ENCODE data around the gene PARD3B. TPM values are rescaled to one million over a fixed set of nuclear protein-coding genes. Genes with fewer than 3 reads are reported as not detected.

PARD3B gene
- total and polyA plus RNA-seq, 2 donors (not counting 1 experiment from before 2014, with no cell fraction given) = 7.4 to 20.6 TPM

GRCh38 chr2:205276116-205276777, 731.0 kb downstream of the PARD3B start:
- H3K9ac ChIP-seq (ENCODE audit: insufficient read depth, low read length) = no peak overlapping the region
- H2AFZ ChIP-seq (ENCODE audit: low read length) = no peak overlapping the region
- no peaks in the 10 kb centered on the region for H3K9me3 ChIP-seq (ENCODE audit: control insufficient read depth, insufficient read depth, low read depth, low read length)
- no peak for TF ChIP-seq EZH2 (IDR thresholded peaks at IDR 0.05; ENCODE audit: low read length, missing control alignments)
- H3K79me2 ChIP-seq (ENCODE audit: control insufficient read depth, insufficient read depth, low read length) = no peaks in the 10 kb centered on the region
- H3K36me3 ChIP-seq (ENCODE audit: control insufficient read depth, insufficient read depth, low read length) = no peaks in the 10 kb centered on the region
- DNase-seq (ENCODE audit: low read depth in 2 of 2) = no peak
- H3K27me3 ChIP-seq (ENCODE audit: control insufficient read depth, insufficient read depth, low read length) = no peaks in the 10 kb centered on the region
- H3K27ac ChIP-seq (ENCODE audit: insufficient read depth, low read length) = no peak overlapping the region
- no peak overlapping the region for H3K4me2 ChIP-seq (ENCODE audit: extremely low read depth, insufficient read depth, low read length)
- H4K20me1 ChIP-seq (ENCODE audit: control insufficient read depth, extremely low read depth, insufficient read depth, low read length) = no peaks in the 10 kb centered on the region
- H3K4me3 ChIP-seq (replicated peaks in 1 of 4; ENCODE audit: control extremely low read depth in 1 of 4, insufficient read depth in 1 of 4, low read depth in 3 of 4, low read length in 4 of 4) = no peak overlapping the region
- H3K4me1 ChIP-seq (ENCODE audit: control insufficient read depth, extremely low read depth, insufficient read depth, low read length) = no peaks in the 10 kb centered on the region

DNA sequence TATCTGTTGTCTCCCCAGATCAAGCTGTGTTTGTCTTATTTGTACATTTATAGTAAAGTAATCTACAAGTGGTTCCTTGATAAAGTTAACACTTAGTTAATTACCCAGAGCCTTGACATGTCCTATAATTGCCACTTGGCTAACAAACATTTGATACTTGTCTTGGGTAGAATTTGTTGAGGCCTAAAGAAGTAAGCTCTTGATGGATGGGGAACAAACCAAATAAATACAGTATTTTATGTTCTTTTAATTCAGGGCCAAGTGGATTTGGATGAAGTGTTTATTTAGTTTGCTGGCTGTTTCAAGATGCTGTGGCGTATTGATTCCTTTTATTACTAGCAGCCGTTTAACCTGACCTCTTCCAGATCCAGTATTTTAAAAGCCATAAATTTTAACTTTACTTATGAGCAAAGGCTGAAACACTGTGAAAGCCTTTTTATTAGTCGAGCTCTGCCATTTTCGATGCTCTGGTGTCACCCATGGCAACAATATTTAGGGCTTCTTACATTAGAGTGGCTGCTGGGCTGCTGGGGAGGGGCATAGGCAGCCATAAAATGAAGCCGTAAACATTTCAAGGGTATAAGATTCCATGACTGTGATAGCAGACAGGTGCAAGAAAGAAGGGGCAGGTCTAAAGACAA, 735.4 kb downstream of the PARD3B start:
- no peak overlapping the region for H3K4me2 ChIP-seq (ENCODE audit: extremely low read depth, insufficient read depth, low read length)
- no peaks in the 10 kb centered on the region for H3K36me3 ChIP-seq (ENCODE audit: control insufficient read depth, insufficient read depth, low read length)
- no peaks in the 10 kb centered on the region for H4K20me1 ChIP-seq (ENCODE audit: control insufficient read depth, extremely low read depth, insufficient read depth, low read length)
- H3K27me3 ChIP-seq (ENCODE audit: control insufficient read depth, insufficient read depth, low read length) = no peaks in the 10 kb centered on the region
- no peak for DNase-seq (ENCODE audit: low read depth in 2 of 2)
- TF ChIP-seq EZH2 (IDR thresholded peaks at IDR 0.05; ENCODE audit: low read length, missing control alignments) = no peak
- TF ChIP-seq, protein P1, sequence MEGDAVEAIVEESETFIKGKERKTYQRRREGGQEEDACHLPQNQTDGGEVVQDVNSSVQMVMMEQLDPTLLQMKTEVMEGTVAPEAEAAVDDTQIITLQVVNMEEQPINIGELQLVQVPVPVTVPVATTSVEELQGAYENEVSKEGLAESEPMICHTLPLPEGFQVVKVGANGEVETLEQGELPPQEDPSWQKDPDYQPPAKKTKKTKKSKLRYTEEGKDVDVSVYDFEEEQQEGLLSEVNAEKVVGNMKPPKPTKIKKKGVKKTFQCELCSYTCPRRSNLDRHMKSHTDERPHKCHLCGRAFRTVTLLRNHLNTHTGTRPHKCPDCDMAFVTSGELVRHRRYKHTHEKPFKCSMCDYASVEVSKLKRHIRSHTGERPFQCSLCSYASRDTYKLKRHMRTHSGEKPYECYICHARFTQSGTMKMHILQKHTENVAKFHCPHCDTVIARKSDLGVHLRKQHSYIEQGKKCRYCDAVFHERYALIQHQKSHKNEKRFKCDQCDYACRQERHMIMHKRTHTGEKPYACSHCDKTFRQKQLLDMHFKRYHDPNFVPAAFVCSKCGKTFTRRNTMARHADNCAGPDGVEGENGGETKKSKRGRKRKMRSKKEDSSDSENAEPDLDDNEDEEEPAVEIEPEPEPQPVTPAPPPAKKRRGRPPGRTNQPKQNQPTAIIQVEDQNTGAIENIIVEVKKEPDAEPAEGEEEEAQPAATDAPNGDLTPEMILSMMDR (conservative IDR thresholded peaks at IDR 0.05 in 1 of 2, IDR thresholded peaks at IDR 0.05 in 1 of 2; ENCODE audit: low read depth in 1 of 2, low read length in 2 of 2) = no peak
- H3K9me3 ChIP-seq (ENCODE audit: control insufficient read depth, insufficient read depth, low read depth, low read length) = no peaks in the 10 kb centered on the region
- H3K4me1 ChIP-seq (ENCODE audit: control insufficient read depth, extremely low read depth, insufficient read depth, low read length) = no peaks in the 10 kb centered on the region
- no peaks in the 10 kb centered on the region for H3K79me2 ChIP-seq (ENCODE audit: control insufficient read depth, insufficient read depth, low read length)
- no peak overlapping the region for H2AFZ ChIP-seq (ENCODE audit: low read length)
- H3K9ac ChIP-seq (ENCODE audit: insufficient read depth, low read length) = no peak overlapping the region
- no peak overlapping the region for H3K4me3 ChIP-seq (replicated peaks in 1 of 4; ENCODE audit: control extremely low read depth in 1 of 4, insufficient read depth in 1 of 4, low read depth in 3 of 4, low read length in 4 of 4)
- H3K27ac ChIP-seq (ENCODE audit: insufficient read depth, low read length) = no peak overlapping the region

DNA sequence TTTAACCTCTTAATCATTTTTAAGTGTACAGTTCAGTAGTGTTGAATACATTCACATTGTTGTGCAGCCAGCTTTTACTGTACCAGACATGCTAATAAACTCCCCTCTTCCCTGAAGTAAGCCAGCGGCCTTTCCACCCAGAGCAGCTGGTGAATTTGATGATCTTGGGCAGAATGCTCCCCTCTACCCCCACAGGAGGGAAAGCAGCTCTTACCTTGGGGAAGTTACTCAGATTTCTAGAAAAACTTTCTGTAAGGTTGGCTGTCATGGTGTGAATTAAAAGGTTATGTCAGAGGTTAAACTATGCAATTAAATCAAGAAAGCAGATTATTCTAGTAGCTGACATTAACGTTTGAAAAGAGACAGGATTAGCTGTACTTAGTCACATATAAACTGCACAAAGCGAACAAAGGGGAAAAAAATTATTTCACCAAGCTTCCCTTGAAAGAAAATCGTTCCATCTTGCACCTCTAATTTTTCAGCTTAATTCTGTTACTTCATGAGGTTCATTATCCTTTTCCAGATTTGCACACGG, 738.5 kb downstream of the PARD3B start:
- no peak for DNase-seq (ENCODE audit: low read depth in 2 of 2)
- Histone ChIP-seq H3K27me3 (ENCODE audit: control insufficient read depth, insufficient read depth, low read length) (no peaks in the 10 kb centered on the region), H2AFZ (ENCODE audit: low read length) (no peak overlapping the region)

More for the DNA sequence above, 738.5 kb downstream of the PARD3B start:
- no peak overlapping the region for H3K4me3 ChIP-seq (replicated peaks in 1 of 4; ENCODE audit: control extremely low read depth in 1 of 4, insufficient read depth in 1 of 4, low read depth in 3 of 4, low read length in 4 of 4)
- TF ChIP-seq EZH2 (IDR thresholded peaks at IDR 0.05; ENCODE audit: low read length, missing control alignments) = no peak
- TF ChIP-seq, protein P1 (conservative IDR thresholded peaks at IDR 0.05 in 1 of 2, IDR thresholded peaks at IDR 0.05 in 1 of 2; ENCODE audit: low read depth in 1 of 2, low read length in 2 of 2) = no peak
- H3K36me3 ChIP-seq (ENCODE audit: control insufficient read depth, insufficient read depth, low read length) = no peaks in the 10 kb centered on the region
- H3K9me3 ChIP-seq (ENCODE audit: control insufficient read depth, insufficient read depth, low read depth, low read length) = no peaks in the 10 kb centered on the region
- no peaks in the 10 kb centered on the region for H4K20me1 ChIP-seq (ENCODE audit: control insufficient read depth, extremely low read depth, insufficient read depth, low read length)
- no peak overlapping the region for H3K27ac ChIP-seq (ENCODE audit: insufficient read depth, low read length)
- no peak overlapping the region for H3K9ac ChIP-seq (ENCODE audit: insufficient read depth, low read length)
- no peak overlapping the region for H3K4me2 ChIP-seq (ENCODE audit: extremely low read depth, insufficient read depth, low read length)
- no peaks in the 10 kb centered on the region for H3K79me2 ChIP-seq (ENCODE audit: control insufficient read depth, insufficient read depth, low read length)
- no peaks in the 10 kb centered on the region for H3K4me1 ChIP-seq (ENCODE audit: control insufficient read depth, extremely low read depth, insufficient read depth, low read length)

Measured in fibroblast of lung (primary cell).